HT1080 (cell line): ENCODE results near the gene CAPS. TPM values are rescaled to one million over a fixed set of nuclear protein-coding genes. Genes with fewer than 3 reads are reported as not detected.
"Not testable (repeated sequence)": the region's sequence is repeated elsewhere in the genome, so short reads cannot be mapped to it uniquely, and the experiment has no call there.

Source experiments
- DNase-seq: peaks from one replicate; pipeline ENCODE4 v3.0.0-alpha.2; 2015; ENCODE audit warnings: low read depth
- polyA plus RNA-seq, 2 experiments: library from polyadenylated mRNA; depleted of rRNA; stranded (reverse); fragments of >200 nt; gene quantifications; 2 replicates each; pipeline ENCODE4 v1.2.3, GENCODE V29; 2015
- total RNA-seq: library from RNA; depleted of rRNA; stranded (reverse); fragments of >200 nt; shearing (Covaris generic); gene quantifications from 2 replicates; pipeline ENCODE4 v1.2.3, GENCODE V29; 2014; rRNA removed

Gene CAPS
- total RNA-seq, result 0.71 and 0.73 TPM in 2 replicates
- polyA plus RNA-seq (2015; cell fraction: cytosol; rRNA removed), result 2.5 and 2.6 TPM in 2 replicates
- 8.1 and 13.4 TPM in 2 replicates for polyA plus RNA-seq (2015; cell fraction: nucleus; rRNA removed)

DNA sequence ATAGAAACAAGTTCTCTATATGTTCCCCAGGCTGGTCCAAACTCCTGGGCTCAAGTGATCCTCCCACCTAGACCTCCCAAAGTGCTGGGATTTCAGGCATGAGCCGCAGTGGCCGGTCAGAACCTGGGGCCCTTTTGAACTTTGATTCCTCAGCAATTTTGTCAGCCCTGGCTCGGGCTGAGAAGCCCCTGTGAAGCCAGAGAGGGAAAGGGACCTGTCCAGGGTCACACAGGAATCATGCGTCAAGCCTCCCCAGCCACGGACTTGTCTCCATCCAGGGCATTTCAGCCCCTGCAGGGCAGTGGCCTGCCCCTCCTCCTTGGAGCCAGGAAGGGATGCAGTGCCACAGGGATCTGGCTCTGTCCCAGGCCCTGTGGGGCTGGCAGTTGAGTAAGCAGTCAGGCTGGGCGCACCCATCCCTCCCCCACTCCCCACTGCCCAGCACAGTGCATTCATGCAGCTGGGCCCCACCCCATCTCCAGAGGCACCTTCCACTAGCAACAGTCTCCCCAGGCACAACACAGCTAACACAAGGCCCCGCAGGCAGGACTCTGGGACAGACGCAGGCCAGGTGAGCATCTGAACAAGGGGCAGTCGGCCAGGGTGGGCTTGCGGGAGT lies at the start of gene CAPS:
CAPS (plus strand) TSS at position 516 of the 619 bp plus-strand sequence. CDS start 153 bp downstream, outside the sequence.
- DNase-seq, result peak; percentile 80

DNA sequence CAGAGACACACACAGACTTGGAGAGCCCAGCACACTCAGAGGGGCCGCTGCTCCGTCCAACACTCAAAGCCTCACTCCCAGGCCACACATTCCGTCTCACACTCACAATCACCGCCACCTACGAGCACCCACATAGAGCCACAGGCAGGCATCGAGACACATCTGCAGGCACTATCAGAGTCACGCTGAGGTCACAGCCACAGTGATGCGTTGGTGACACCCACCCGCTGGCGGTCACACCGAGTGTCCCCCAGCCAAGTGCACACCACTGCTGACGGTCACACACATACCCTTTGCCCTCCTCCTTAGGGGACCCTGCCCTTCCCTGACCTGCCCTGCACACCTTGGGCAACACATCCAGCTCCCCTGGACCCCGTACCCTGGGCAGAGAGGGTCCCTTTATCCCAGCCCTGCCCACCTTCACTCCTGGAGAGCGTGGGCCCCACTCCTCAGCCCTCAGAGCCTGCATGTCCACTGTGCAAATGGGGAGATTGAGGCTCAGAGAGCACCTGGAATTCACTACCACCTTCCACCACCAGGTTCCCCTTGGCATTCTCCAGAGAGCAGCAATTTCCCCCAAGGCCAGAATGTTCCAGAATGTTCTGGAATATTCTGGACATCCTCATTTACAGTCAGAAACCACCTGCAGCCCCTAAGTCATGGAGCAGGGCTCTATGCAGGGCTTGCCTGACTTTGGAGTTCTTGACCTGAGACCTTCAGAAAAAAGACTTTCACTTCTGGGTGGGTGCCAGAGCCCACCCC lies 49.1 kb upstream of the CAPS start:
- no peak for DNase-seq

DNA sequence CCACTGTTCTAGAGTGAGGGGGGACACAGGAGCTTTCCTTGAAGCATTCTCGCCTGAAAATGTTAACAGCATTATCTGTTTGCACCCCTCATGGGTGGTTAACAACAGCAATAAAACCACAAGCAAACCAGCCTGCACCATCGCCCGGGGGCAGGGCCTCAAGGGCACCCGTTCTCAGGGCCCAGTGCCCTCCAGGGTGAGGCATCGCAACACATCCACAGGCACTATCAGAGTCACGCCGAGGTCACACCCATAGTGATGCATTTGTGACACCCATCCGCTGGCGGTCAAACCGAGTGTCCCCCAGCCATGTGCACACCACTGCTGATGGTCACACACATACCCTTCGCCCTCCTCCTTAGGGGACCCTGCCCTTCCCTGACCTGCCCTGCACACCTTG lies 48.3 kb upstream of the CAPS start:
- no peak for DNase-seq

DNA sequence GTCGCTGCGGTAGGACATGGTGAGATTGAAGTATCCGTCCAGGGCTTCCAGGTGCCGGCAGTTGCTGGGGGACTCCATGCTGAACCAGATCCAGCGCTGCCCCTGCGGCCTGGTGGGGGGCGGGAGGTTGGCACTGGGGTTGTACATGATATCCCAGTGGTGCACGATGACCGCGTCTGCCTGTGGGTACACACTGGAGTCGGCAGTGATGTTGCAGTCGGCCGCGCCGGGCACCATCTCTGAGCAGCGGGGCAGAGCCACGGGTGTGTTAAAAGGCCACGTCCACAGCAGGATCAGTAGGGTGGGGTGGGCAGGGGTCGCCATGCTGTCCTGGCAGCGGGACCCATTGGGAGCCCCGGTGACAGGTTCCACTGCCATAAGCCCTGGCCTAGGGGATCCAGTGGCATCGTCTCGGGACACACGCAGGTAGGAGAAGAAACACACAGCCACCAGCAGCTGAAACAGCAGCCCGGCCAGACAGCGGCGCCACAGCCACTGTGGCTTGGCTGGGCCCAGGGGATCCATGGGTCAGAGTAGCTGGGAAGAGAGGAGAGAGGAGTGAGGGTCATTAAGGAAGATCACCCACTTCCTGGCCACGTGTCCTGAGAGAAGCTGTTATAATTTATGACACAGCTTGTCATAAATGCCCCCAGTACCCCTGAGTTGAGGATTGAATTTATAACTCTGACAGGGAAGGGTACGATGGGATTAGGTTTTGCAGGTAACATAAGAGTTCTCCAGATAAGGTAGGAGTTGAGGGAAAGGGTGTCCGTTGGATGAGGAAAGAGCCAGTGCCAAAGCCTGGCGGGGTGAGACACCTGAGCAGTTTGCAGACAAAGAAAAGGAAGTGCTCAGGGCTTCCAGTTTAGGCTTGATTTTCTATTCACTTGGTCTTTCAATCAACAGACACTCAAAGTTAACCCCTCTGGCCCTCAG lies 46.6 kb upstream of the CAPS start:
- DNase-seq, result no peak

DNA sequence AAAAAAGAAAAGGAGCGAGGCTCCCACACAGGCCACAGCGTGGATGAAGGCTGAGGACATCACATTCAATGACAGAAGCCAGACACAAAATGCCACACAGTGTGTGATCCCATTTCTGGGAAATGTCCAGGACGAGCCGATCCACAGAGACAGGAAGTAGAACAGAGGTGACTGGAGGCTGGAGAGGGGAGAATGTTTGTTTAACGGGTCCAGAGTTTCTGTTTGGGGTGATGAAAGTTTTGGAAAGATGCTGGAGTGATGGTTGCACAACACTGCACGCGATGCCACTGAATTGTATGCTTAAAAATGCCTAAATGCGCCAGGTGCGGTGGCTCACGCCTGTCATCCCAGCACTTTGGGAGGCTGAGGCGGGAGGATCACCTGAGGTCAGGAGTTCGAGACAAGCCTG lies 43.1 kb upstream of the CAPS start:
- DNase-seq, result no peak

- no peak for DNase-seq
These were observed 40.3 kb upstream of the CAPS start for GRCh38 chr19:5873617-5874199.

DNA sequence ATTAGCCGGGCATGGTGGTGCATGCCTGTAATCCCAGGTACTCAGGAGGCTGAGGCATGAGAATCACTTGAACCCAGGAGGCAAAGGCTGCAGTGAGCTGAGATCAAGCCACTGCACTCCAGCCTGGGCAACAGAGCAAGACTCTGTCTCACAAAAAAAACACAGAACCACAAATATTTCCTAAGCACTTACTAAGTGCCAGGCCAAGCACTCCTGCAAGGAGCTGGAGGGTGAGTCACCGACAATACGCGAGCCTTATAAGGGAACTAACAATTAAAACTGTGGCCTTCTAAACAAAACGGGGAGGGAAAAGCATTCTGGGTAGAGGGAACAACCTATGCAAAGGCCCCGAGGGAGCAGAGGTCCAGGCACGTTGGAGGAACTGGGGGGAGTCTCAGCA lies 39.6 kb upstream of the CAPS start:
- peak; percentile 64 for DNase-seq

GRCh38 chr19:5877427-5877826 lies 36.6 kb upstream of the CAPS start:
- no peak for DNase-seq

DNA sequence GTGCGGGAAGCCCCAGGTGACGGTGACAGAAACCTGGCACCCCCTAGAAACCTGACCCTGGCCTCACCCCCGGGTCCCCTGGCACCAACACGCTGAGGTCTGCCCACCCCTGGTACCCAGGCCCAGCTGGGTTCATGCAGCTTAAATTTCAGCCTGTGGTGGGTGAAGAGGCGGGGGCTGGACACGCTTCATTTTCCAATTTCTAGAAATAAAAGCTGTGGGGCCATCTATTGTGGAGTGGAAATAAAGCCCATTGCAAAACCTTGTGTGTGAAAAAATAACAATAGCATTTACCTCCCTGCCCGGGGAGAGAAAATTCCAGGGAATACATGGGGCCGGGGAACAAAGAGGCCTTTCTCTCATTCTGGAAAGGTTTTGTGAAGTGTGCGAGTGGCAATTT lies 36.2 kb upstream of the CAPS start:
- no peak for DNase-seq

- DNase-seq, result no peak
These were observed 33.9 kb upstream of the CAPS start for GRCh38 chr19:5880196-5880595.

DNA sequence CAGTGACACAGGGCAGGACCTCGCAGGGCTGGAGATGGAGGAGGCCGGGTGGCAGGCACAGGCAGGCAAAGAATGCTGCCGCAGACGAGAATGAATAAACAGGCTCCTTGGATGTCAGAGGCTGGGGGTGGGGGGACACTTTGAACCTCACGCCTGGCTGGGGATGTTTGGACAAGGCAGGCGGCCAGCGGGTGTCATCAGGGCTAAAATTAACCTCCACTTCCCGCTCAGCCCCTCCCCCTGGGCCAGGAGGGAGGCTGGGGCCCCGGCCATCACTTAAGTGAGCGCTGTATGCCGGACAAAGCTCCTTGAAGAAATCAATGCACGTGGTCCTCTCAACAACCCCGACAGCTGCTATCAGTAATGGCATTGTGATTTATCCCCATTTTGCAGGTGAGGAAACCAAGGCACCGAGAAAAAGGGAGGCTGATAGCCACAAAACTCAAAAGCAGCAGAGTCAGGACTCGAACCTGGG lies 33.4 kb upstream of the CAPS start:
- no peak for DNase-seq

- no peak for DNase-seq
These were observed 32.3 kb upstream of the CAPS start for GRCh38 chr19:5881543-5882299.

DNA sequence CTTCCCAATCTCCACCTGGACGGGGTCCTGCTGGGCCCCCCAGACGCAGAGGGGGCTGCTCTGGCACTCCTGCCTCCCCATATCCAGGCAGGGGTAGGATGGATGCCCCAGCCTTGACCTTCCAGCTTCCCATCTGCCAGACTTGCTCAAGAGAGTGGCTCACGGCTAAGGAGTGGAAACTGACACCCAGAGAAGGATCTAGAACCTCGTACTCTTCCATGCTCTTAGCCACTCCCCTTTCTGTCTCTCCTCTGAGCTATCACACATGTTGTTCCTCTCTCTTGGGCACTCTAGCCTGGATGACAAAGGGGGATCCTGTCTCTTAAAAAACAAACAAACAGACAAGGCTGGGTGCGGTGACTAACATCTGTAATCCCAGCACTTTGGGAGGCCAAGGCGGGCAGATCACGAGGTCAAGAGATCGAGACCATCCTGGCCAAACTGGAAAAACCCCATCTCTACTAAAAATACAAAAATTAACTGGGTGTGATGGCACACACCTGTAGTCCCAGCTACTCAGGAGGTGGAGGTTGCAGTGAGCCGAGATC lies 31.6 kb upstream of the CAPS start:
- no peak for DNase-seq

DNA sequence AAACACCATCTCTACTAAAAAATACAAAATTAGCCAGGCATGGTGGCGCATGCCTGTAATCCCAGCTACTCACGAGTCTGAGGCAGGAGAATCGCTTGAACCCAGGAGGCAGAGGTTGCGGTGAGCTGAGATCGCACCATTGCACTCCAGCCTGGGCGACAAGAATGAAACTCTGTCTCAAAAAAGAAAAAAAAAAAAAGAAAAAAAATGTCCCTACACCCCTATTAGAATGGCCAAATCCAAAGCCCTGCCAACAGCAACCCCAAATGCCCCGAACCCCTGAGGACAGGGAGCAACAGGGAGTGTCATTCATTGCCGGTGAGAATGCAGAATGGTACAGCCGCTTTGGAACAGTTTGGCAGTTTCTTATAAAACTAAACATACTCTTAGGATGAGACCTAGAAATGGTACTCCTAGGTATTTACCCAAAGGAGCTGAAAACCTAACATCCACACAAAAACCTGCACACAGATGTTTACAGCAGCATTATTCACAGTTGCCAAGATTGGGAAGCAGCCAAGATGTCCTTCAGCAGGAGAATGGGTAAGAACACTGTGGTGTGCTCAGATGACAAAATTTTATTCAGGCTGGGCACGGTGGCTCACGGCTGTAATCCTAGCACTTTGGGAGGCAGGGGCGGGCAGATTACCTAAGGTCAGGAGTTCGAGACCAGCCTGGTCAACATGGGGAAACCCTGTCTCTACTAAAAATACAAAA lies 30.7 kb upstream of the CAPS start:
- DNase-seq, result not testable (repeated sequence)

DNA sequence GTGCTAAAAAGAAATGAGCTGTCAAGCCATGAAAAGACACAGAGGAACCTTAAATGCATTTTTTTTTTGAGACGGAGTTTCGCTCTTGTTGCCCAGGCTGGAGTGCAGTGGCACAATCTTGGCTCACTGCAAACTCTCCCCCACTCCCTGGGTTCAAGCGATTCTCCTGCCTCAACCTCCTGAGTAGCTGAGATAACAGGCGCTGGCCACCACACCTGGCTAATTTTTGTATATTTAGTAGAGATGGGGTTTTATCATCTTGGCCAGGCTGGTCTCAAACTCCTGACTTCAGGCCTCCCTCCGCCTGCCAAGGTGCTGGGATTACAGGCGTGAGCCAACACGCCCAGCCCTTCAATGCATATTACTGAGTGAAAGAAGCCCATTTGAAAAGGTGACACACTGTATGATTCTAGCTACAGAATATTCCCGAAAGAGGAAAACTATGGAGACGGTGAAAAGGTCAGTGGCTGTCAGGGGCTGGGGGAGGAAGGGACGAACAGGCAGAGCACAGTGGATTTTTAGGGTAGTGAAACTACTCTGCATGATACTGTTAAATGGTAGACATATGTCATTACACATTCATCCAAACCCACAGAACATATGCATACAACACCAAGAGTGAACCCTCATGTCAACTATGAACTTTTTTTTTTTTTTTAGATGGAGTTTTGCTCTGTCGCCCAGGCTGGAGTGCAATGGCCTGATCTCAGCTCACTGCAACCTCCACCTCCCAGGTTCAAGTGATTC lies 29.8 kb upstream of the CAPS start:
- not testable (repeated sequence) for DNase-seq

- no peak for DNase-seq
These were observed 24.6 kb upstream of the CAPS start for GRCh38 chr19:5889288-5889971.

DNA sequence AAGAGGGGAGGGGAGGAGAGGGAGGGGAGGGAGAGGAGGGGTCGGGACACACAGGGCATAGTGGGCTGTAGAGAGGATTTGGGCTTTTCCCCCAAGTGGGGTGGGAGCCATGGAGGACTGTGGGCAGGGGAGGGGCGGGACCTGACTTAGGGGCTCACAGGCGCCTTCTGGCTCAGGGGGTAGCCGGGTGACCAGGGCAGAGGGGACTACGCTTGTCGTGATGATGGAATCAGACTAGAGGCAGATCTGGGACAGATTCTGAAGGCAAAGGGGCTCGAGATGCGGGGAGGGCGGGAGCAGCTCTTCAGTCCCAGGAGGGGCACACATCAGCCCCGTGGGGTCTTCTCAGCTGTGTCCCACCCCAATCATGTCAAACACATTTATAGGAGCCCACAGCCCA lies 24.0 kb upstream of the CAPS start:
- no peak for DNase-seq

GRCh38 chr19:5891572-5891937 lies 22.5 kb upstream of the CAPS start:
- no peak for DNase-seq
